ENCODE results near the gene PLAC9.

PLAC9 gene

GRCh38 chr10:80146918-80147317 lies 14.4 kb downstream of the PLAC9 start:
- Histone ChIP-seq H3K4me1 (ENCODE audit: insufficient read depth, poor library complexity, severe bottlenecking) (peaks cover 14% of the 10 kb centered on the region), H3K4me3 (ENCODE audit: severe bottlenecking) (no peak overlapping the region), H3K9me3 (ENCODE audit: severe bottlenecking) (no peaks in the 10 kb centered on the region), H3K27me3 (ENCODE audit: insufficient read depth, poor library complexity, severe bottlenecking) (no peaks in the 10 kb centered on the region), H3K27ac (ENCODE audit: poor library complexity, severe bottlenecking) (no peak overlapping the region), H3K36me3 (ENCODE audit: low read depth) (0 out of 2 replicates have a peak, but pooled peaks cover 2% of the 10 kb centered on the region)
- TF ChIP-seq CTCF (IDR thresholded peaks at IDR 0.05; ENCODE audit: poor library complexity, severe bottlenecking) = no peak
- ATAC-seq (ENCODE audit: low read depth) = no peak
- DNase-seq (ENCODE audit: low spot score) = no peak

GRCh38 chr10:80148166-80148805 lies 15.8 kb downstream of the PLAC9 start:
- TF ChIP-seq CTCF (IDR thresholded peaks at IDR 0.05; ENCODE audit: poor library complexity, severe bottlenecking) = no peak
- Histone ChIP-seq H3K36me3 (ENCODE audit: low read depth) (peaks cover 9% of the 10 kb centered on the region), H3K4me1 (ENCODE audit: insufficient read depth, poor library complexity, severe bottlenecking) (peaks cover 14% of the 10 kb centered on the region), H3K4me3 (ENCODE audit: severe bottlenecking) (no peak overlapping the region), H3K27me3 (ENCODE audit: insufficient read depth, poor library complexity, severe bottlenecking) (no peaks in the 10 kb centered on the region), H3K27ac (ENCODE audit: poor library complexity, severe bottlenecking) (no peak overlapping the region), H3K9me3 (ENCODE audit: severe bottlenecking) (no peaks in the 10 kb centered on the region)
- DNase-seq (ENCODE audit: low spot score) (no peak), ATAC-seq (ENCODE audit: low read depth) (no peak)

GRCh38 chr10:80149123-80149522 lies 16.6 kb downstream of the PLAC9 start:
- TF ChIP-seq CTCF (IDR thresholded peaks at IDR 0.05; ENCODE audit: poor library complexity, severe bottlenecking) = no peak
- H3K27me3 ChIP-seq (ENCODE audit: insufficient read depth, poor library complexity, severe bottlenecking) = no peaks in the 10 kb centered on the region
- ATAC-seq (ENCODE audit: low read depth) = no peak

DNA sequence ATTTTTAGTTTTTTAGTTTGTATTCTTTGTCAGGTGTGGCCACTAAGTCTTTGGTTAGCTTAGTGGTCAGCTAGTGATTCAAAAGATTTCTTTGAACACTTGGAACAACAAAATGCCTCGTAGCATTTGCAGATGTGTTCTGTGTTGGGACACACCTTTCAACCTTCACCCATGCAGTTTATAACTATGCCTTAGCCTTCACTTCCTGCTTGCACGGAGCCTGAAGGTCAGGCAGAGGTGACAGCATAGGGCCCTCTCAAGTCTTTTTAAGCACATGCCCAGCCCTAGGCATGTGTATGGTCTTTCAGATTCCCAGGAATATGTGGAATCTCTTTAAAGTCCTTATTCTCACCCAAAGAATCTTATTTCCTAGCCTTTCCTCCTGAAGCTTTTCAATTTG lies 17.6 kb downstream of the PLAC9 start:
- Histone ChIP-seq H3K4me1 (ENCODE audit: insufficient read depth, poor library complexity, severe bottlenecking) (peaks cover 19% of the 10 kb centered on the region), H3K27me3 (ENCODE audit: insufficient read depth, poor library complexity, severe bottlenecking) (no peaks in the 10 kb centered on the region), H3K36me3 (ENCODE audit: low read depth) (peaks cover 22% of the 10 kb centered on the region), H3K4me3 (ENCODE audit: severe bottlenecking) (no peak overlapping the region), H3K27ac (ENCODE audit: poor library complexity, severe bottlenecking) (no peak overlapping the region), H3K9me3 (ENCODE audit: severe bottlenecking) (no peaks in the 10 kb centered on the region)
- no peak for ATAC-seq (ENCODE audit: low read depth)
- DNase-seq (ENCODE audit: low spot score) = no peak
- TF ChIP-seq CTCF (IDR thresholded peaks at IDR 0.05; ENCODE audit: poor library complexity, severe bottlenecking) = no peak

More at GRCh38 chr10:80149123-80149522, 16.6 kb downstream of the PLAC9 start:
- Histone ChIP-seq H3K4me3 (ENCODE audit: severe bottlenecking) (no peak overlapping the region), H3K36me3 (ENCODE audit: low read depth) (peaks cover 17% of the 10 kb centered on the region), H3K4me1 (ENCODE audit: insufficient read depth, poor library complexity, severe bottlenecking) (peaks cover 10% of the 10 kb centered on the region), H3K27ac (ENCODE audit: poor library complexity, severe bottlenecking) (no peak overlapping the region), H3K9me3 (ENCODE audit: severe bottlenecking) (no peaks in the 10 kb centered on the region)
- DNase-seq (ENCODE audit: low spot score) = no peak

- Histone ChIP-seq H3K27me3 (ENCODE audit: insufficient read depth, poor library complexity, severe bottlenecking) (no peaks in the 10 kb centered on the region), H3K36me3 (ENCODE audit: low read depth) (peaks cover 44% of the 10 kb centered on the region), H3K4me3 (ENCODE audit: severe bottlenecking) (no peak overlapping the region), H3K27ac (ENCODE audit: poor library complexity, severe bottlenecking) (no peak overlapping the region), H3K9me3 (ENCODE audit: severe bottlenecking) (no peaks in the 10 kb centered on the region), H3K4me1 (ENCODE audit: insufficient read depth, poor library complexity, severe bottlenecking) (peaks cover 21% of the 10 kb centered on the region)
- no peak for DNase-seq (ENCODE audit: low spot score)
- ATAC-seq (ENCODE audit: low read depth) = no peak
- TF ChIP-seq CTCF (IDR thresholded peaks at IDR 0.05; ENCODE audit: poor library complexity, severe bottlenecking) = no peak
Observed at GRCh38 chr10:80152820-80153219, 20.3 kb downstream of the PLAC9 start.

All from RWPE2 (cell line).